Right renal pelvis (tissue), 4 donors: ENCODE measurements around the gene HILPDA. TPM values are rescaled to one million over a fixed set of nuclear protein-coding genes. Genes with fewer than 3 reads are reported as not detected.
A peak's percentile ranks its signal among the peaks of the same experiment; 100 is the strongest.

Experiments used
- DNase-seq, 4 donors: peaks; one replicate each; pipeline ENCODE4 v3.0.0-alpha.2; 2013; ENCODE audit warnings: low read depth in 4 of 4, low spot score in 3 of 4, missing footprints in 1 of 4
- polyA plus RNA-seq, 4 donors: library from polyadenylated mRNA; unstranded; fragments of 120-200 nt; gene quantifications; one replicate each; pipeline ENCODE4 v1.2.1, GENCODE V29; 2013; ENCODE audit not compliant: insufficient read length in 4 of 4

The HILPDA gene
- 10 to 100 TPM; 13.7 to 18.1 (median 17.3) TPM for polyA plus RNA-seq

- DNase-seq = peak; percentile 73 to 86 (median 78)
Measured at GRCh38 chr7:128455543-128456254, at the start of gene HILPDA. TSS of gene HILPDA (plus strand) at chr7:128455878. CDS start at chr7:128457269, 1,391 bp downstream.

- DNase-seq = no peak
Measured at GRCh38 chr7:128406314-128407232, 49.1 kb upstream of the HILPDA start.

DNA sequence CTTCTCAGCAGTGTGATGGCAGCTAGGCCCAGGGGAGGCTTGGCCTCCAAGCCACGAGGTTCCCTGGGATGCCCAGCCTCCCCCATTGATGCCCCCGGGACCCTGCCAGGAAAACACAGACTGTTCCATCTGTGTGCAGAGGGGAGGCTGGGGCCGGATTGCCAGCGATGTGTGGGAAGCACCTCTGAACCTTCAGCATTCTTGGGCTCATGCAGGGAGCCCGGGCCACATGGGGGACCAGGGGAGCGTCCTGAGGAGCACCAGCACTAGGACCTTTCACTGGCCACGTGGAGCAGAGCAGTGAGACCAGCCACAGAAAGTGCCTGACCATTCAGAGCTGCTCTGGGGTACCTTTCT, 48.5 kb upstream of the HILPDA start:
- DNase-seq = no peak

DNA sequence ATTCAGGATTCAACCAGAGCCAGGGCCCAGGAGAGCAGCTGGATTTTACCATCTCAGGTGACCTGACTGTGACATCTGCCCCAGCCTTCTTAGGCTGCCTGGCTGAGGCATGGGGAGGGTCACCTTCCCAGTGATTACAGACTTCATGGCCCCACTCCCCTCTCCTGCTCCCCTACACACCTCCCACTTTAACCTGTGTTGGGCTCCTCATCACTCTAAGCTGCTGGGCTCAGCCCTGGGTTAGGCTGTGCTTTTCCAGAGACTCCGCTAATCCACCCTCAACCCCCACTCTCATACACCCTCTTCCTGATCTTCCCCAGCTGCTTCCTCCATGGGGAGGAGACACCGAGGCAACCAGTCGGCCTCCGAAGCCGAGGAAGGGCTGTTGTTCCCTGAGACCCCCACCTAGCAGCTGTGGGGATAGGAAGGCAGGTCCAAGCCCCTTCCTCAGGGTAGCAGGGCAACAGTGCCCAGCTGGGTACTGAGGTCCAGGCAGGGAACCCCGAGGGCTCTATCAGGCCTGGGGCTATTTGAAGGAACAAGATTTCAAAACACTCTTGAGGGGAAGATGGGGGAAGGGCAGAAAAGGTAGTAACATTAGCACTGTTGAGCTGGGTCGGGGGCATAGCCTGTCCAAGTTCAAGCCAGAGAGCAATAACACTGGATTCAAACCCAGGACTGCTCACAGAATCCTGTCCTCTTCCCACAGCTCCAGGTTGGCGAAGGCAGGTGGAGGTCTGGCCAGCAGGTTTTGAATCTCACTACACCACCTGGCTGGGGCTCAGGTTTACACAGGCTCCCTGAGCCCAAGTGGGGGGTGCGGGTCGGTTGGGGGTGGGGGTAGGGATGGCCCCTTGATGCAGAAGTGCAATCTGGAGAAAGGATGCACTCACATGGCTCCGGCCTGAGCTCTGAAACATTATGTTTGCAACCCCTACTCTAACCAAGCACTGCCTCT, 47.6 kb upstream of the HILPDA start:
- DNase-seq = no peak

DNA sequence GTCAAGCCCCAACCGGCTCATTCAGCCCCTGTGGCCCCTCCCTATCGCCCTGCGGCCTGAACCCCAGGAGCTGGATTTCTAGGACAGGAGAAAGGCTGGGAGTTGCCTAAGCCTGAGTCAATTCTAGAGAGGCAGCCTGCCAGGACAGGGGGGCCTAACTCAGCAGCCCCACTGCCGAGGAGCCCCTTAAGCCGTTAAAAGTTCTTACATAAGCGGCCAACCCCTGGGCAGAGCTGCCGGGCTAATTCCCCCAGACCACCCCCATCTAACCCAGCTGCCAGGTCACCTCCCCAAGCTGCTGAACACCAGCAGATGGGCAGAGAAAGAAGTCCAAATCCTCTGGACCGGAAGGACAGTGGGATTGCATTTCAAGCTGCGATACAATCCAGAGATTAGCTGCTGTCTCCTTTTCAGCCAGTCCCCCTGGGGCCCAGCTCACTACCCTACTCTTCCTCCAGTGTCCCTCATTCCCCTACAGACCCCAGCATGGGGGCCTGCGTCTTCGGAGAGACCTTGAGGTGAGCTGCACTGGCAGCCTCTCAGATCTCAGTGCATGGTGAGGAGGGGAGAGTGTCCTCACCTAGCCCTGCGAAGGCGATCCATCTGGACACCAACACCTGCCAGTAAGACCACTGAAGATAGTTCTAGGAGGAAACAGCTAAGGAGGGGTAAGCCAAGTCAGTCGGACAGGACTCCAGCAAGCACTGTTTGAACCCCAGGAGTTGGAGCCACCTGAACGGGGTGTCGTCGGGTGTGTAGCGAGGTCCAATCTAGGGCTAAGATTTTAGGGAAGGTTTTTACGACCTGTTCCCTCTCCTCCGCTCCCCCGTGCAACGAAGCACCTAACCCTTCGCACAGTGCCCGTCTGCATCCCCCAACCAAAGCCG, 46.7 kb upstream of the HILPDA start:
- DNase-seq = no peak

GRCh38 chr7:128409596-128410450, 45.9 kb upstream of the HILPDA start, which contains the start of gene IMPDH1:
TSS of gene IMPDH1 (minus strand) at chr7:128409982. CDS start at chr7:128409901, 81 bp downstream.
- DNase-seq = peak in 2 of 4 donors; percentile 55 to 58

- no peak for DNase-seq
Measured at GRCh38 chr7:128410451-128410753, 45.3 kb upstream of the HILPDA start.

DNA sequence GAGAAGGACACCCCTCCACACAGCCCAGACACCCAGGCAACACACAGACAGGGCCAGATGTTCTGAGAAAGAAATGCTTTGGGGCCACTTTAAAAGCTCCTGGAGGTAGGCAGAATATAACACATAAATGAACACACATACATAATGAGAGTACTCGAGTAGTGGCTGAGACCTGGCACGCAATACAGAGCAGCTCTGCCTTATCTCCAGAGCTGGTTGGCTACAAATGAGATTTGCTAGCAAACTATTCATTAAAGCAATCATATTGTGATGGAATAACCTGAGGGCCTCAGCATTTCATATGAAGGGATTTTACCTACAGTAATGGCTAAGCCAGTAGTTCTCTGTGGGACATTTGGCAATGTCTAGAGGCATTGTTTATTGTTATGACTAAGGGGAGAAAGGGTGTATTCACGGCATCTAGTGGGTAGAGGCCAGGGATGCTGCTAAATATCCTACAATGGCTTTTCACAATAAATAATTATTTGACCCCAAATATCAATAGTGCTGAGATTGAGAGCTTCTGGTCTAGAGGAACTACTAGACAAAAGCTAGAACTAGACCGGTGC, 40.4 kb upstream of the HILPDA start:
- no peak for DNase-seq

- no peak for DNase-seq
Measured at GRCh38 chr7:128417071-128417470, 38.6 kb upstream of the HILPDA start.

GRCh38 chr7:128419257-128419656, 36.4 kb upstream of the HILPDA start:
- no peak for DNase-seq

- DNase-seq = no peak
Measured at GRCh38 chr7:128420773-128421172, 34.9 kb upstream of the HILPDA start.

GRCh38 chr7:128421384-128421783, 34.3 kb upstream of the HILPDA start:
- no peak for DNase-seq

DNA sequence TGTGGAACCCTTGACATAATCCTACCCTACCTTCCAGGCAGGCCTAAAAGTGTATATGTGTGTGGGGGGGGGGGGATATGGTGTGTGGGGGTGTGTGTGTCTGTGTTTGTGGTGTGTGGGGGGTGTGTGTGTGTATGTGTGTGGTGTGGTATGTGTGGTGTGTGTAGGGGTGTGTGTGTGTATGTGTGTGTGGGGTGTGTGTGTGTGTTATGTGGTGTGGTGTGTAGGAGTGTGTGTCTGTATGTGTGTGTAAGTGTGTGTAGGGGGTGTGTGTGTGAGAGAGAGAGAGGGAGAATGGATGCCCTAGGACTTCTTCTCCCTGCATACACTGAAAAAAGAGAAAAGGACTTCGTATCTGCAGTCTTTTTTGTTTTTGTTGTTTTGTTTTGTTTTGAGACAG, 33.6 kb upstream of the HILPDA start:
- no peak for DNase-seq

DNA sequence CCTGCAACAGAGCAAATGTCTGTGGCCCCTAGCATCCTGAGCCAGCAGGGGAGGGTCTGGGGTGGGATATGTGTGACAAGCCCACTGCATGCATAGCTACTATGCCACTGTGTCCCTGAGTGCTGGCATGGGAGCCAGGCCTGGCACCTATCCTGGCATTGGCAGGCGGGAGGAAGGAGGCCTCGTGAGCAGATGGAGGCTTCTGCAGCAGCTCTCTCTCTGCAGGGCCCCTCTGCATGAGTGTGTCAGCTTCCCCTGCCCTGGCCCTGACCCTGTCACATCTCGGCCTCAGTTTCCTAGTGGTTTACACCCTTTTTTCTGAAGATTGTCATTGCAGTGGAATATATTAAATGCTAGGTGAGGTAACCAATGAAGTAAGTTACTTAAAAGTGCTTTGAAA, 32.8 kb upstream of the HILPDA start:
- no peak for DNase-seq

DNA sequence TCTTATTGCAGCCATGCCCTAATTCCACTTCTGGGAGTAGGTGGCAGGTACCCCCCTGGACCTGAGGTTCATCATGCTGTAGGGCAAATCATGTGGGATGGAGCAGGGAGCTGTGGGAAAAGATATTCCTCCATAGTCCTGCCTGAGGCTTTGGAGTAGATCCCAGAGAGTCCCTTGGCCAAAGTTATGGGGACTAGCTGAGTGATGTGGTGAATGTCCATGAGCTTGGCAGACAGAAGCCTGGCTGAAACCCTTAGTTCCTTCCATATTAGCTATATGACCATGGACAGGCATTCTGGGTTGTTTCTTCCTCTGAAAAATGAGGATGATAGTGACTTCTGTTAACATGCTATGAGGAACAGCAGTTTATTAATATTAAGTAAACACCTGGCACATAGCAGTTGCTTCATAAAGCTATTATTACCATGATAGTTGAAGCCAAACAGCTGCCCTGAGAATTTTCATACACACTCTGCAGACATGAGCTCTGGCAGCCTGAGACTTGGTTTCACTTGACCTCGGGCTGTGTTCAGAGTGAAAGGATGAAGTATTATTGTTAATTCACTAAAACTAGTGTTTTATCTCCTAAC, 30.9 kb upstream of the HILPDA start:
- no peak for DNase-seq

DNA sequence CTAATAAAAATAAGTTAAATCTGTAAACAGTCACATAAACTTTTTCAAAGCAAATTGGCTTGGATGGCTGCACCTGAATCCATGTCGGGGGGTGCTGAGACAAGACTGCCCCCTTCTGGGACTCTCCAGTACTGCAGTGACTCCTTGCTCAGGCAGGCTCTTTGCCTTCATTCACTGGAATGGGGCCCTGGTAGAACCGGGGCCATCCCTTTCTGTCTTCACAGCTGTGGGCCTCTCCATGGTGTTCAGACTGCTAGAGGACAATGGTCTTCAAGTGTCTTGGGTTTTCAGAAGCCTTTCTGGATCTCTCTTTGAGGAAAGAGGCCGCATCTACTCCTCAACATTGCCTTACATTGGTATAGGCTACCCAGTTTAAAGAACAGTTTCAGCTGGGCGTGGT, 29.8 kb upstream of the HILPDA start:
- peak in 2 of 4 donors; percentile 35 to 36 for DNase-seq

GRCh38 chr7:128427289-128427891, 28.3 kb upstream of the HILPDA start:
- peak in 3 of 4 donors; percentile 48 to 56 (median 55) for DNase-seq

GRCh38 chr7:128430207-128430606, 25.5 kb upstream of the HILPDA start:
- DNase-seq = no peak
